NCI-H510A (cell line): ENCODE data around the gene CTU2.

Experiments
- DNase-seq: peaks from one replicate; lab custom pipeline; 2025; lab: John Stamatoyannopoulos, UW

The CTU2 gene

GRCh38 chr16:88681709-88682451 is 24.4 kb upstream of the CTU2 start:
- no peak for DNase-seq

GRCh38 chr16:88684569-88685155 is 21.6 kb upstream of the CTU2 start:
- no peak for DNase-seq

- no peak for DNase-seq
Measured at GRCh38 chr16:88685156-88686061, 20.9 kb upstream of the CTU2 start.

GRCh38 chr16:88686062-88686438 is 20.3 kb upstream of the CTU2 start:
- DNase-seq = peak; percentile 61

GRCh38 chr16:88686439-88687253 is 19.7 kb upstream of the CTU2 start, which contains the start of gene SNAI3:
Gene SNAI3 (minus strand): TSS chr16:88686507. CDS start chr16:88686406, 101 bp downstream.
- DNase-seq = peak; percentile 78

GRCh38 chr16:88687254-88687576 is 19.1 kb upstream of the CTU2 start:
- DNase-seq = no peak

- no peak for DNase-seq
Measured at GRCh38 chr16:88687676-88688012, 18.7 kb upstream of the CTU2 start.

- DNase-seq = peak; percentile 72
Measured at GRCh38 chr16:88688013-88688778, 18.1 kb upstream of the CTU2 start.

GRCh38 chr16:88690341-88691128 is 15.8 kb upstream of the CTU2 start:
- DNase-seq = no peak

GRCh38 chr16:88691129-88691813 is 15.0 kb upstream of the CTU2 start:
- no peak for DNase-seq

GRCh38 chr16:88691924-88692560 is 14.3 kb upstream of the CTU2 start:
- no peak for DNase-seq

GRCh38 chr16:88692861-88693260 is 13.4 kb upstream of the CTU2 start:
- DNase-seq = no peak

GRCh38 chr16:88693420-88694177 is 12.7 kb upstream of the CTU2 start:
- DNase-seq = no peak

- no peak for DNase-seq
Measured at GRCh38 chr16:88694221-88695087, 11.8 kb upstream of the CTU2 start.

GRCh38 chr16:88695218-88695617 is 11.1 kb upstream of the CTU2 start:
- no peak for DNase-seq

GRCh38 chr16:88695753-88696152 is 10.6 kb upstream of the CTU2 start:
- no peak for DNase-seq

GRCh38 chr16:88696441-88696840 is 9.9 kb upstream of the CTU2 start:
- DNase-seq = no peak
